ENCODE data around the gene FRS3.
A peak's percentile ranks its signal among the peaks of the same experiment; 100 is the strongest.

Gene FRS3

DNA sequence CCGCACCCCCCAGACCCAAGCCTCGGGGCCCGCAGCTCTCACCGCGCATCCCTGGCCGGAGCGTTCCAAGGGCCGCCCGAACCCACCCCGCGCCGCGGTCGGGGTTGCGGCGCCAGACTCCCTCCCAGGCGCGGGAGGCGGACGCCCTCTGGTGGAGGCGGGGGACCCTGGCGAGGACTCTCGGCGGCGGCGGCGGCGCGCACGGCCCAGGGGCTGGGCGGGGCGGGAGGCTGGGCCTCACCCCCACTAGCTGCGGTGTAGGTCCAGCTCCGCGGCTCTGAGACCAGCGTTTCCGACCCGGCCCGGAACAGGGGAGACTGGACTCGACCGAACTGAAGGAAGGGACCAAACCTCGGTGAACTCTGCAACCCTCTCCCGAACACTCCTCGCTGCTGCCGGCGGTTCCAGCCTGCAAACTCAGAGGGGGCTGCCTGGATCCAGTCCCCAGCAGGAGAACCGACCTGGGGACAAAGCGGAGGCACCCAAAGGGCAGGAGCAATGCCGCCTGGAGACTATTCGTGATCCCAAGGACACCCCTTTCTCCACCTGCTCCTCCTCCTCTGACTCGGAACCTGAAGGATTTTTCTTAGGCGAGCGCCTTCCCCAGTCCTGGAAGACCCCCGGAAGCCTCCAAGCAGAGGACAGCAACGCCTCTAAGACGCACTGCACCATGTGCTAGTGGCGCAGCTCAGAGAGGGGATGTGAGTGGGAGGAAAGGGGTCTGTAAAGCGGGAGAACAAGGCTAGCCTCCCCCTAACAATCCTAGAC lies 6.9 kb upstream of the FRS3 start:
- Histone ChIP-seq H3K36me3 (ENCODE audit: control insufficient read depth in 2 of 2, insufficient read depth in 1 of 2, low read length in 2 of 2) (peaks cover 11 to 40% of the 10 kb centered on the region in 2 experiments), H3K27ac (ENCODE audit: extremely low read depth, low read depth, low read length) (peak overlapping the region; percentile 67; the same call in 1 of the 2 replicates), H3K4me1 (ENCODE audit: control insufficient read depth, insufficient read depth, low read length) (no peaks in the 10 kb centered on the region; the same call in 1 of the 2 replicates), H3K4me3 (ENCODE audit: low read depth, low read length) (peak overlapping the region; percentile 67), H3K9me3 (ENCODE audit: control insufficient read depth, insufficient read depth, low read depth, low read length) (no peaks in the 10 kb centered on the region)
- CTCF ChIA-PET = interaction anchor here (0.6 to 10.9 kb wide), 75 partner anchors 8 to 439 kb away, joined by 3 to 192 read pairs (median 4); partner anchors contain the start of genes BYSL, CCND3, MED20 and TAF8
- POLR2A ChIA-PET = interaction anchor here (0.7 to 4.3 kb wide), 17 partner anchors 8 to 1093 kb away, joined by 3 to 34 read pairs (median 4); partner anchors contain the start of genes BYSL, MED20, RPL7L1 and TAF8
- no peak for TF ChIP-seq ZBTB1 (tag by site-specific recombination; IDR thresholded peaks at IDR 0.05)
- TF ChIP-seq MYNN (tag by site-specific recombination; IDR thresholded peaks at IDR 0.05; ENCODE audit: borderline replicate concordance) = 0 out of 2 replicates have a peak, but pooled peaks have one; percentile 11
- TF ChIP-seq ZNF2 (tag by site-specific recombination; IDR thresholded peaks at IDR 0.05) = no peak
- TF ChIP-seq, protein P1, sequence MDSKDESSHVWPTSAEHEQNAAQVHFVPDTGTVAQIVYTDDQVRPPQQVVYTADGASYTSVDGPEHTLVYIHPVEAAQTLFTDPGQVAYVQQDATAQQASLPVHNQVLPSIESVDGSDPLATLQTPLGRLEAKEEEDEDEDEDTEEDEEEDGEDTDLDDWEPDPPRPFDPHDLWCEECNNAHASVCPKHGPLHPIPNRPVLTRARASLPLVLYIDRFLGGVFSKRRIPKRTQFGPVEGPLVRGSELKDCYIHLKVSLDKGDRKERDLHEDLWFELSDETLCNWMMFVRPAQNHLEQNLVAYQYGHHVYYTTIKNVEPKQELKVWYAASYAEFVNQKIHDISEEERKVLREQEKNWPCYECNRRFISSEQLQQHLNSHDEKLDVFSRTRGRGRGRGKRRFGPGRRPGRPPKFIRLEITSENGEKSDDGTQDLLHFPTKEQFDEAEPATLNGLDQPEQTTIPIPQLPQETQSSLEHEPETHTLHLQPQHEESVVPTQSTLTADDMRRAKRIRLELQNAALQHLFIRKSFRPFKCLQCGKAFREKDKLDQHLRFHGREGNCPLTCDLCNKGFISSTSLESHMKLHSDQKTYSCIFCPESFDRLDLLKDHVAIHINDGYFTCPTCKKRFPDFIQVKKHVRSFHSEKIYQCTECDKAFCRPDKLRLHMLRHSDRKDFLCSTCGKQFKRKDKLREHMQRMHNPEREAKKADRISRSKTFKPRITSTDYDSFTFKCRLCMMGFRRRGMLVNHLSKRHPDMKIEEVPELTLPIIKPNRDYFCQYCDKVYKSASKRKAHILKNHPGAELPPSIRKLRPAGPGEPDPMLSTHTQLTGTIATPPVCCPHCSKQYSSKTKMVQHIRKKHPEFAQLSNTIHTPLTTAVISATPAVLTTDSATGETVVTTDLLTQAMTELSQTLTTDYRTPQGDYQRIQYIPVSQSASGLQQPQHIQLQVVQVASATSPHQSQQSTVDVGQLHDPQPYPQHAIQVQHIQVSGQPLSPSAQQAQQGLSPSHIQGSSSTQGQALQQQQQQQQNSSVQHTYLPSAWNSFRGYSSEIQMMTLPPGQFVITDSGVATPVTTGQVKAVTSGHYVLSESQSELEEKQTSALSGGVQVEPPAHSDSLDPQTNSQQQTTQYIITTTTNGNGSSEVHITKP (tag by site-specific recombination; IDR thresholded peaks at IDR 0.05) = peak; percentile 81
- TF ChIP-seq, protein P2, sequence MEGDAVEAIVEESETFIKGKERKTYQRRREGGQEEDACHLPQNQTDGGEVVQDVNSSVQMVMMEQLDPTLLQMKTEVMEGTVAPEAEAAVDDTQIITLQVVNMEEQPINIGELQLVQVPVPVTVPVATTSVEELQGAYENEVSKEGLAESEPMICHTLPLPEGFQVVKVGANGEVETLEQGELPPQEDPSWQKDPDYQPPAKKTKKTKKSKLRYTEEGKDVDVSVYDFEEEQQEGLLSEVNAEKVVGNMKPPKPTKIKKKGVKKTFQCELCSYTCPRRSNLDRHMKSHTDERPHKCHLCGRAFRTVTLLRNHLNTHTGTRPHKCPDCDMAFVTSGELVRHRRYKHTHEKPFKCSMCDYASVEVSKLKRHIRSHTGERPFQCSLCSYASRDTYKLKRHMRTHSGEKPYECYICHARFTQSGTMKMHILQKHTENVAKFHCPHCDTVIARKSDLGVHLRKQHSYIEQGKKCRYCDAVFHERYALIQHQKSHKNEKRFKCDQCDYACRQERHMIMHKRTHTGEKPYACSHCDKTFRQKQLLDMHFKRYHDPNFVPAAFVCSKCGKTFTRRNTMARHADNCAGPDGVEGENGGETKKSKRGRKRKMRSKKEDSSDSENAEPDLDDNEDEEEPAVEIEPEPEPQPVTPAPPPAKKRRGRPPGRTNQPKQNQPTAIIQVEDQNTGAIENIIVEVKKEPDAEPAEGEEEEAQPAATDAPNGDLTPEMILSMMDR (tag by site-specific recombination; IDR thresholded peaks at IDR 0.05) = peak; percentile 51; the same call in 1 of the 2 replicates
- peak; percentile 89 for TF ChIP-seq KLF9 (tag by site-specific recombination; IDR thresholded peaks at IDR 0.05; ENCODE audit: low read depth)
- TF ChIP-seq ZNF24 (tag by site-specific recombination; IDR thresholded peaks at IDR 0.05) = no peak
- 0 out of 2 replicates have a peak, but pooled peaks have one; percentile 16 for TF ChIP-seq ZNF391 (tag by site-specific recombination; IDR thresholded peaks at IDR 0.05; ENCODE audit: borderline replicate concordance, low read depth)
- TF ChIP-seq, protein P3, sequence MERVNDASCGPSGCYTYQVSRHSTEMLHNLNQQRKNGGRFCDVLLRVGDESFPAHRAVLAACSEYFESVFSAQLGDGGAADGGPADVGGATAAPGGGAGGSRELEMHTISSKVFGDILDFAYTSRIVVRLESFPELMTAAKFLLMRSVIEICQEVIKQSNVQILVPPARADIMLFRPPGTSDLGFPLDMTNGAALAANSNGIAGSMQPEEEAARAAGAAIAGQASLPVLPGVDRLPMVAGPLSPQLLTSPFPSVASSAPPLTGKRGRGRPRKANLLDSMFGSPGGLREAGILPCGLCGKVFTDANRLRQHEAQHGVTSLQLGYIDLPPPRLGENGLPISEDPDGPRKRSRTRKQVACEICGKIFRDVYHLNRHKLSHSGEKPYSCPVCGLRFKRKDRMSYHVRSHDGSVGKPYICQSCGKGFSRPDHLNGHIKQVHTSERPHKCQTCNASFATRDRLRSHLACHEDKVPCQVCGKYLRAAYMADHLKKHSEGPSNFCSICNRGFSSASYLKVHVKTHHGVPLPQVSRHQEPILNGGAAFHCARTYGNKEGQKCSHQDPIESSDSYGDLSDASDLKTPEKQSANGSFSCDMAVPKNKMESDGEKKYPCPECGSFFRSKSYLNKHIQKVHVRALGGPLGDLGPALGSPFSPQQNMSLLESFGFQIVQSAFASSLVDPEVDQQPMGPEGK (tag by site-specific recombination; IDR thresholded peaks at IDR 0.05) = peak; percentile 36; the same call in 1 of the 2 replicates
- TF ChIP-seq KLF10 (tag by site-specific recombination; IDR thresholded peaks at IDR 0.05) = peak; percentile 64; the same call in 1 of the 2 replicates
- TF ChIP-seq OSR2 (tag by site-specific recombination; IDR thresholded peaks at IDR 0.05) = no peak
- TF ChIP-seq ZNF202 (tag by site-specific recombination; IDR thresholded peaks at IDR 0.05; ENCODE audit: borderline replicate concordance) = no peak
- no peak for TF ChIP-seq SETDB1 (IDR thresholded peaks at IDR 0.05; ENCODE audit: insufficient read length, low read length)
- TF ChIP-seq ZNF600 (tag by site-specific recombination; IDR thresholded peaks at IDR 0.05) = peak; percentile 92; the same call in 1 of the 2 replicates
- no peak for TF ChIP-seq ZNF792 (tag by site-specific recombination; IDR thresholded peaks at IDR 0.05)
- no peak for TF ChIP-seq ZNF140 (tag by site-specific recombination; IDR thresholded peaks at IDR 0.05)
- no peak for TF ChIP-seq FEZF1 (tag by site-specific recombination; IDR thresholded peaks at IDR 0.05)
- TF ChIP-seq ZNF302 (tag by site-specific recombination; IDR thresholded peaks at IDR 0.05; ENCODE audit: low read depth) = no peak
- no peak; the same call in 1 of the 2 replicates for TF ChIP-seq ZNF324 (tag by site-specific recombination; IDR thresholded peaks at IDR 0.05)
- 0 out of 2 replicates have a peak, but pooled peaks have one; percentile 17 for TF ChIP-seq ZNF677 (tag by site-specific recombination; IDR thresholded peaks at IDR 0.05)
- TF ChIP-seq SCRT2 (tag by site-specific recombination; IDR thresholded peaks at IDR 0.05) = no peak
- TF ChIP-seq, protein P4, sequence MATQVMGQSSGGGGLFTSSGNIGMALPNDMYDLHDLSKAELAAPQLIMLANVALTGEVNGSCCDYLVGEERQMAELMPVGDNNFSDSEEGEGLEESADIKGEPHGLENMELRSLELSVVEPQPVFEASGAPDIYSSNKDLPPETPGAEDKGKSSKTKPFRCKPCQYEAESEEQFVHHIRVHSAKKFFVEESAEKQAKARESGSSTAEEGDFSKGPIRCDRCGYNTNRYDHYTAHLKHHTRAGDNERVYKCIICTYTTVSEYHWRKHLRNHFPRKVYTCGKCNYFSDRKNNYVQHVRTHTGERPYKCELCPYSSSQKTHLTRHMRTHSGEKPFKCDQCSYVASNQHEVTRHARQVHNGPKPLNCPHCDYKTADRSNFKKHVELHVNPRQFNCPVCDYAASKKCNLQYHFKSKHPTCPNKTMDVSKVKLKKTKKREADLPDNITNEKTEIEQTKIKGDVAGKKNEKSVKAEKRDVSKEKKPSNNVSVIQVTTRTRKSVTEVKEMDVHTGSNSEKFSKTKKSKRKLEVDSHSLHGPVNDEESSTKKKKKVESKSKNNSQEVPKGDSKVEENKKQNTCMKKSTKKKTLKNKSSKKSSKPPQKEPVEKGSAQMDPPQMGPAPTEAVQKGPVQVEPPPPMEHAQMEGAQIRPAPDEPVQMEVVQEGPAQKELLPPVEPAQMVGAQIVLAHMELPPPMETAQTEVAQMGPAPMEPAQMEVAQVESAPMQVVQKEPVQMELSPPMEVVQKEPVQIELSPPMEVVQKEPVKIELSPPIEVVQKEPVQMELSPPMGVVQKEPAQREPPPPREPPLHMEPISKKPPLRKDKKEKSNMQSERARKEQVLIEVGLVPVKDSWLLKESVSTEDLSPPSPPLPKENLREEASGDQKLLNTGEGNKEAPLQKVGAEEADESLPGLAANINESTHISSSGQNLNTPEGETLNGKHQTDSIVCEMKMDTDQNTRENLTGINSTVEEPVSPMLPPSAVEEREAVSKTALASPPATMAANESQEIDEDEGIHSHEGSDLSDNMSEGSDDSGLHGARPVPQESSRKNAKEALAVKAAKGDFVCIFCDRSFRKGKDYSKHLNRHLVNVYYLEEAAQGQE (tag by site-specific recombination; IDR thresholded peaks at IDR 0.05) = peak; percentile 82
- TF ChIP-seq ZNF266 (tag by site-specific recombination; IDR thresholded peaks at IDR 0.05; ENCODE audit: low read depth) = no peak
- TF ChIP-seq ZBTB21 (tag by site-specific recombination; IDR thresholded peaks at IDR 0.05) = no peak
- TF ChIP-seq, protein P5, sequence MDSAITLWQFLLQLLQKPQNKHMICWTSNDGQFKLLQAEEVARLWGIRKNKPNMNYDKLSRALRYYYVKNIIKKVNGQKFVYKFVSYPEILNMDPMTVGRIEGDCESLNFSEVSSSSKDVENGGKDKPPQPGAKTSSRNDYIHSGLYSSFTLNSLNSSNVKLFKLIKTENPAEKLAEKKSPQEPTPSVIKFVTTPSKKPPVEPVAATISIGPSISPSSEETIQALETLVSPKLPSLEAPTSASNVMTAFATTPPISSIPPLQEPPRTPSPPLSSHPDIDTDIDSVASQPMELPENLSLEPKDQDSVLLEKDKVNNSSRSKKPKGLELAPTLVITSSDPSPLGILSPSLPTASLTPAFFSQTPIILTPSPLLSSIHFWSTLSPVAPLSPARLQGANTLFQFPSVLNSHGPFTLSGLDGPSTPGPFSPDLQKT (IDR thresholded peaks at IDR 0.05; ENCODE audit: borderline replicate concordance, low read depth, low read length) = no peak
